H1 (cell line): ENCODE results near the gene HMGCL. TPM values are rescaled to one million over a fixed set of nuclear protein-coding genes. Genes with fewer than 3 reads are reported as not detected.

ENCODE experiments used
- CTCF ChIA-PET: fragments of 300-600 bp; sonication (Branson Sonifier 250); formaldehyde crosslinking; loops from one replicate; lab custom pipeline; 2021; ENCODE audit not compliant: partially characterized antibody; lab: Charles Lee
- POLR2A ChIA-PET: fragments of 300-600 bp; sonication (Branson Sonifier 250); formaldehyde crosslinking; loops from one replicate; lab custom pipeline; 2021; ENCODE audit warnings: inconsistent platforms; ENCODE audit not compliant: partially characterized antibody; lab: Charles Lee
- DNase-seq, 2 experiments: peaks; one replicate each; pipeline versions ENCODE4 v3.0.0 to v3.0.0-alpha.2; 2010 to 2022; ENCODE audit warnings: low spot score in 2 of 2, low read depth in 1 of 2, mixed read lengths in 1 of 2
- FAIRE-seq: peaks from 2 replicates; lab custom pipeline; 2011; peaks lifted over from hg19 to GRCh38; lab: Jason Lieb, UNC
- H2AFZ ChIP-seq: 2 replicates; pipeline ENCODE4 v1.8.1; 2012; ENCODE audit warnings: low read length, inconsistent platforms
- H2AK5ac ChIP-seq: 2 replicates; pipeline ENCODE4 v1.6.1; 2013; ENCODE audit warnings: low read depth, low read length
- H2BK120ac ChIP-seq: replicated peaks from 2 replicates; pipeline ENCODE3; 2013; ENCODE audit warnings: low read depth, low read length, inconsistent platforms
- H2BK12ac ChIP-seq: 2 replicates; pipeline ENCODE4 v1.6.1; 2013; ENCODE audit warnings: low read depth, low read length
- H2BK15ac ChIP-seq: 2 replicates; pipeline ENCODE4 v1.6.1; 2013; ENCODE audit warnings: low read length
- H2BK20ac ChIP-seq: 2 replicates; pipeline ENCODE4 v1.6.1; 2013; ENCODE audit warnings: low read length
- H2BK5ac ChIP-seq: 2 replicates; pipeline ENCODE4 v1.6.1; 2013; ENCODE audit warnings: low read depth, low read length
- H3K14ac ChIP-seq: 2 replicates; pipeline ENCODE4 v1.6.1; 2013; ENCODE audit warnings: inconsistent platforms; ENCODE audit not compliant: insufficient read length
- H3K18ac ChIP-seq: 2 replicates; pipeline ENCODE4 v1.6.1; 2013; ENCODE audit warnings: low read length; ENCODE audit errors: extremely low read depth
- H3K23ac ChIP-seq: 2 replicates; pipeline ENCODE4 v1.6.1; 2013; ENCODE audit warnings: inconsistent platforms; ENCODE audit not compliant: insufficient read length
- H3K23me2 ChIP-seq: 2 replicates; pipeline ENCODE4 v1.6.1; 2013; ENCODE audit warnings: low read depth, low read length
- H3K27ac ChIP-seq: 2 replicates; pipeline ENCODE4 v1.6.1; 2011; ENCODE audit warnings: low read depth, low read length, inconsistent platforms
- H3K27me3 ChIP-seq, 4 experiments: replicated peaks in 1 of 4; 1 replicate in 1 of 4; 2 replicates in 3 of 4; pipeline versions ENCODE4 v1.6.1 to v1.8.1; 2011 to 2013; ENCODE audit warnings: low read length in 3 of 4, mild to moderate bottlenecking in 3 of 4, inconsistent platforms in 2 of 4, mixed read lengths in 2 of 4, moderate library complexity in 1 of 4; ENCODE audit not compliant: control insufficient read depth in 3 of 4, insufficient read depth in 3 of 4; ENCODE audit errors: extremely low read depth in 1 of 4
- H3K36me3 ChIP-seq, 4 experiments: 2 replicates each; pipeline versions ENCODE4 v1.6.1 to v1.8.1; 2011 to 2013; ENCODE audit warnings: mild to moderate bottlenecking in 4 of 4, low read length in 3 of 4, moderate library complexity in 2 of 4, control low read depth in 1 of 4, inconsistent platforms in 1 of 4; ENCODE audit not compliant: insufficient read depth in 4 of 4, control insufficient read depth in 2 of 4
- H3K4ac ChIP-seq: replicated peaks from 2 replicates; pipeline ENCODE3; 2013; ENCODE audit warnings: low read length, low read depth, mixed read lengths, inconsistent platforms; ENCODE audit not compliant: insufficient read length
- H3K4me1 ChIP-seq, 4 experiments: replicated peaks in 1 of 4; 1 replicate in 1 of 4; 2 replicates in 3 of 4; pipeline versions ENCODE4 v1.6.1 to v1.8.1; 2011 to 2013; ENCODE audit warnings: low read length in 3 of 4, inconsistent platforms in 2 of 4, mixed read lengths in 1 of 4; ENCODE audit not compliant: insufficient read depth in 4 of 4, control insufficient read depth in 3 of 4
- H3K4me2 ChIP-seq, 2 experiments: 2 replicates each; pipeline versions ENCODE4 v1.6.1 to v1.8.1; 2011 to 2013; ENCODE audit warnings: low read depth in 2 of 2, low read length in 2 of 2, control low read depth in 1 of 2, inconsistent platforms in 1 of 2, mild to moderate bottlenecking in 1 of 2; ENCODE audit not compliant: insufficient read depth in 1 of 2
- H3K4me3 ChIP-seq, 4 experiments: fragments of 200-600, 300-600 bp in 1 of 4; sonication (generic), shearing (Covaris generic), sonication (Bioruptor Twin) in 1 of 4; 2 replicates each; pipeline versions ENCODE4 v1.5.1 to v1.8.1; 2011 to 2016; ENCODE audit warnings: low read length in 4 of 4, low read depth in 3 of 4, control low read depth in 2 of 4, inconsistent platforms in 2 of 4, mild to moderate bottlenecking in 2 of 4, mixed read lengths in 1 of 4, moderate library complexity in 1 of 4; ENCODE audit not compliant: insufficient read depth in 2 of 4; ENCODE audit errors: extremely low read depth in 1 of 4
- H3K56ac ChIP-seq: replicated peaks from 2 replicates; pipeline ENCODE3; 2013; ENCODE audit warnings: low read depth, mild to moderate bottlenecking, mixed read lengths, low read length, inconsistent platforms; ENCODE audit not compliant: insufficient read length
- H3K79me1 ChIP-seq: 2 replicates; pipeline ENCODE4 v1.6.1; 2013; ENCODE audit warnings: low read depth, low read length, control low read depth
- H3K79me2 ChIP-seq, 2 experiments: 2 replicates each; pipeline versions ENCODE4 v1.6.1 to v1.8.1; 2012 to 2013; ENCODE audit warnings: low read length in 2 of 2, mild to moderate bottlenecking in 2 of 2, inconsistent platforms in 1 of 2; ENCODE audit not compliant: insufficient read depth in 2 of 2, control insufficient read depth in 1 of 2
- H3K9ac ChIP-seq, 4 experiments: replicated peaks in 1 of 4; 1 replicate in 1 of 4; 2 replicates in 3 of 4; pipeline versions ENCODE4 v1.6.1 to v1.8.1; 2011 to 2013; ENCODE audit warnings: low read depth in 3 of 4, low read length in 3 of 4, control low read depth in 2 of 4, mild to moderate bottlenecking in 2 of 4, moderate library complexity in 2 of 4, inconsistent platforms in 1 of 4; ENCODE audit errors: extremely low read depth in 1 of 4
- H3K9me3 ChIP-seq, 2 experiments: 2 replicates each; pipeline versions ENCODE4 v1.6.1 to v1.8.1; 2012 to 2013; ENCODE audit warnings: mild to moderate bottlenecking in 2 of 2, moderate library complexity in 2 of 2, control low read depth in 1 of 2, inconsistent platforms in 1 of 2, low read depth in 1 of 2, low read length in 1 of 2, mixed read lengths in 1 of 2; ENCODE audit not compliant: insufficient read depth in 2 of 2
- H4K20me1 ChIP-seq, 2 experiments: replicated peaks in 1 of 2; 2 replicates each; pipeline versions ENCODE3 to v1.8.1; 2011 to 2013; ENCODE audit warnings: inconsistent platforms in 2 of 2, low read length in 2 of 2, mild to moderate bottlenecking in 1 of 2; ENCODE audit not compliant: insufficient read depth in 2 of 2, control insufficient read depth in 1 of 2
- H4K5ac ChIP-seq: 2 replicates; pipeline ENCODE4 v1.6.1; 2013; ENCODE audit warnings: low read length, low read depth, mixed read lengths, inconsistent platforms; ENCODE audit not compliant: insufficient read length
- H4K8ac ChIP-seq: 2 replicates; pipeline ENCODE4 v1.8.0; 2013; ENCODE audit warnings: mild to moderate bottlenecking, moderate library complexity, low read length, inconsistent platforms; ENCODE audit not compliant: insufficient read depth; ENCODE audit errors: extremely low read depth
- H4K91ac ChIP-seq: replicated peaks from 2 replicates; pipeline ENCODE3; 2013; ENCODE audit warnings: low read length, mixed read lengths, inconsistent platforms; ENCODE audit not compliant: insufficient read length
- ASH2L ChIP-seq: fragments of 200-600, 300-600 bp; sonication (generic); IDR thresholded peaks from one replicate; pipeline ENCODE4 v1.7.1; 2017; ENCODE audit warnings: low read length
- CREB1 ChIP-seq: IDR thresholded peaks from 2 replicates; pipeline ENCODE4 v1.6.1; 2012; ENCODE audit warnings: inconsistent platforms
- CTCF ChIP-seq, 3 experiments: IDR thresholded peaks; 1 replicate in 2 of 3; 2 replicates in 1 of 3; pipeline versions ENCODE4 v1.5.1 to v1.6.1; 2011; ENCODE audit warnings: low read length in 3 of 3, mild to moderate bottlenecking in 3 of 3, inconsistent platforms in 2 of 3, low read depth in 1 of 3, moderate library complexity in 1 of 3; ENCODE audit not compliant: insufficient read depth in 1 of 3; ENCODE audit errors: control extremely low read depth in 1 of 3
- HDAC2 ChIP-seq, 2 experiments: fragments of 300-600 bp in 1 of 2; sonication (generic) in 1 of 2; IDR thresholded peaks; 2 replicates each; pipeline ENCODE4 v1.6.1; 2011 to 2012; ENCODE audit warnings: low read depth in 2 of 2, low read length in 2 of 2, mild to moderate bottlenecking in 2 of 2, moderate library complexity in 2 of 2, borderline replicate concordance in 1 of 2, inconsistent platforms in 1 of 2
- KDM4A ChIP-seq: IDR thresholded peaks from one replicate; pipeline ENCODE4 v1.7.1; 2012; ENCODE audit warnings: low read depth, mild to moderate bottlenecking, moderate library complexity, low read length, inconsistent platforms; ENCODE audit not compliant: severe bottlenecking
- RAD21 ChIP-seq, 2 experiments: IDR thresholded peaks in 1 of 2; conservative IDR thresholded peaks in 1 of 2; 2 replicates each; pipeline ENCODE4 v1.6.1; 2011; ENCODE audit warnings: low read depth in 2 of 2, low read length in 2 of 2, improper control_type of control experiment in 1 of 2, inconsistent platforms in 1 of 2, mild to moderate bottlenecking in 1 of 2, moderate library complexity in 1 of 2
- SIRT6 ChIP-seq: IDR thresholded peaks from one replicate; pipeline ENCODE4 v1.7.1; 2012; ENCODE audit warnings: low read length, inconsistent platforms
- TBP ChIP-seq: IDR thresholded peaks from 2 replicates; pipeline ENCODE4 v1.6.1; 2011; ENCODE audit warnings: low read depth, low read length, improper control_type of control experiment
- YY1 ChIP-seq: IDR thresholded peaks from 2 replicates; pipeline ENCODE4 v1.6.1; 2011; ENCODE audit warnings: low read depth, mild to moderate bottlenecking, low read length
- WGBS, 2 experiments: shearing (Covaris generic) in 1 of 2; methylation state at CpG; one replicate each; pipeline versions ENCODE4 v1.1.6 to v1.1.7; 2013 to 2015; ENCODE audit warnings: low lambda C conversion rate in 2 of 2, mixed read lengths in 2 of 2, inconsistent platforms in 1 of 2, low coverage in 1 of 2, missing lambda C conversion rate in 1 of 2; ENCODE audit not compliant: insufficient replicate concordance in 2 of 2, insufficient coverage in 1 of 2, insufficient read length in 1 of 2; ENCODE audit errors: extremely low coverage in 1 of 2, missing lambda C conversion rate in 1 of 2; 5-methylcytosine and 5-hydroxymethylcytosine counted together
- polyA plus RNA-seq, 7 experiments: library from polyadenylated mRNA; depleted of rRNA in 3 of 7; stranded (reverse) in 5 of 7; unstranded in 2 of 7; fragments of >200 nt in 5 of 7; fragments of 200-250 nt in 2 of 7; gene quantifications; 1 replicate in 5 of 7; 2 replicates in 1 of 7; 4 replicates in 1 of 7; pipeline versions ENCODE4 v1.2.1 to v1.2.3, GENCODE V29; 2011 to 2013; ENCODE audit warnings: missing spikeins in 2 of 7, mixed read lengths in 2 of 7
- total RNA-seq: library from RNA; stranded (reverse); fragmentation: NEBNext Ultra II Directional; extraction: Animal tissue kit (Norgen Biotek cat#: 25700); gene quantifications from 2 replicates; pipeline ENCODE4 v1.2.1, GENCODE V29; 2021

HMGCL gene
- total and polyA plus RNA-seq, 2 of the 8 experiments (the other 6 are each of a cell fraction or from before 2014, with no cell fraction given) = 13.7 to 19.5 TPM

DNA sequence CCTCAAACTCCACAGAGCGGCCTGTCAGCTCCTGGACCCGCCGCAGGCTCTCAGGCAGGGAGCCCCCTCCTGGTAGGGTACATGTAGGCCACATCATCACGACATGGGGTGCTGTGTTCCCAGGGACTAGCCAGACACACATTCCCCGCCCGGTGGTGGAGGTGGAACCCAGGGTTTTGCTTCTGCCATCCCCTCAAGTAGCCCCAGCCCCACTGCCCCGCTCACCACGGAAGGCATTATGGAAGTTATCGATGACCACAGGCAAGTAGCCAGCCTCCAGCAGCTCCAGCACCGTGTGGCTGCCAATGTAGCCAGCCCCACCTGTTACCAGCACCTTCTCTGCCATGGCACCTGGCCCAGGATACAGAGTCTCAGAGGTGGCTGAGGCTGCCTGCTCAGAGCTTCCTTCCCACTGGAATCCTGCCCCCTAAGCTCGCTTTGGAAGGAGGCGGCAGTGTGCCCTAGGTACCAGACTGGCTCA is 26.5 kb downstream of the HMGCL start:
- ChIA-PET CTCF (interaction anchor here (0.8 to 5.3 kb wide), 15 partner anchors 8 to 118 kb away, joined by 3 to 66 read pairs (median 4); partner anchors contain the start of genes FUCA1 and PITHD1), POLR2A (interaction anchor here (1.0 to 16.2 kb wide), 10 partner anchors 9 to 353 kb away, joined by 3 to 192 read pairs (median 4); partner anchors contain the start of genes ELOA, HMGCL, LYPLA2 and PITHD1)
- WGBS, 2 experiments = 86% methylated on average over 12 of the region's 12 CpGs; no CpG with 5 or more reads in 1 of the 2 experiments
- H3K23me2 ChIP-seq = peaks cover 16% of the 10 kb centered on the region
- H3K4ac ChIP-seq = no peak overlapping the region
- H3K27me3 ChIP-seq = no peaks in the 10 kb centered on the region; a peak in 1 of 7 replicates
- peaks cover 4 to 5% of the 10 kb centered on the region in 2 experiments for H4K20me1 ChIP-seq
- H3K4me3 ChIP-seq = peak overlapping the region in 1 of 4 experiments; percentile 73; a peak in 1 of 8 replicates
- DNase-seq (no peak), FAIRE-seq (no peak)
- 0 out of 2 replicates have a peak overlapping the region, but pooled peaks have one; percentile 24 for H2AK5ac ChIP-seq
- H3K56ac ChIP-seq = no peak overlapping the region
- H3K23ac ChIP-seq = no peak overlapping the region
- no peak overlapping the region for H2BK20ac ChIP-seq
- H3K27ac ChIP-seq = no peak overlapping the region
- 0 out of 2 replicates have a peak overlapping the region, but pooled peaks have one; percentile 90 for H2BK15ac ChIP-seq
- no peak overlapping the region for H2AFZ ChIP-seq
- no peaks in the 10 kb centered on the region for H3K79me1 ChIP-seq
- no peak overlapping the region for H2BK120ac ChIP-seq
- H3K9ac ChIP-seq = no peak overlapping the region
- no peak overlapping the region for H4K5ac ChIP-seq
- no peaks in the 10 kb centered on the region for H3K79me2 ChIP-seq
- H2BK5ac ChIP-seq = peak overlapping the region; percentile 79
- H3K4me1 ChIP-seq = peaks cover 0 to 12% (median 9%) of the 10 kb centered on the region in 4 experiments; a peak in 5 of 7 replicates
- H3K4me2 ChIP-seq = peak overlapping the region; percentile 89 to 95; a peak in 2 of 4 replicates
- H3K9me3 ChIP-seq = no peaks in the 10 kb centered on the region
- H3K14ac ChIP-seq = no peak overlapping the region
- peaks cover 6 to 23% (median 21%) of the 10 kb centered on the region in 4 experiments; a peak in 5 of 8 replicates for H3K36me3 ChIP-seq
- H4K8ac ChIP-seq = no peak overlapping the region
- H4K91ac ChIP-seq = no peak overlapping the region
- H3K18ac ChIP-seq = no peak overlapping the region
- H2BK12ac ChIP-seq = peak overlapping the region; percentile 60; the same call in 1 of the 2 replicates
- TF ChIP-seq CTCF (IDR thresholded peaks at IDR 0.05; ENCODE audit: control extremely low read depth in 1 of 3, insufficient read depth in 1 of 3, low read depth in 1 of 3, low read length in 3 of 3) (peak in 2 of 3 experiments; percentile 52 to 54; a peak in 3 of 4 replicates), YY1 (no peak), RAD21 (IDR thresholded peaks at IDR 0.05 in 1 of 2, conservative IDR thresholded peaks at IDR 0.05 in 1 of 2; ENCODE audit: low read depth in 2 of 2, low read length in 2 of 2) (peak in 1 of 2 experiments; percentile 35; a peak in 1 of 4 replicates), CREB1 (peak; percentile 14; the same call in 1 of the 2 replicates), SIRT6 (no peak), TBP (no peak), HDAC2 (IDR thresholded peaks at IDR 0.05; ENCODE audit: borderline replicate concordance in 1 of 2, low read depth in 2 of 2, low read length in 2 of 2) (no peak), KDM4A (peak; percentile 3), ASH2L (no peak)
